OCI-LY3 (cell line): ENCODE data around the gene SHISA4.
"Not testable (repeated sequence)": the region's sequence is repeated elsewhere in the genome, so short reads cannot be mapped to it uniquely, and the experiment has no call there.

ENCODE experiments used
- H2AFZ ChIP-seq: fragments of 200-600, 300-600 bp; shearing (Covaris generic); 2 replicates; pipeline ENCODE4 v1.6.0; 2014; ENCODE audit warnings: antibody characterized with exemption, low read depth, low read length
- H3K27ac ChIP-seq: fragments of 200-600, 300-600 bp; sonication (generic); 2 replicates; pipeline ENCODE4 v1.5.1; 2014; ENCODE audit warnings: mild to moderate bottlenecking, low read length, moderate library complexity, mixed read lengths
- H3K27me3 ChIP-seq: fragments of 200-600, 300-600 bp; sonication (generic); 2 replicates; pipeline ENCODE4 v1.6.1; 2014; ENCODE audit warnings: low read depth, low read length, mixed read lengths
- H3K36me3 ChIP-seq: fragments of 200-600, 300-600 bp; sonication (generic); replicated peaks from 2 replicates; pipeline ENCODE3; 2014; ENCODE audit warnings: low read depth, low read length, mixed read lengths
- H3K4me1 ChIP-seq: fragments of 300-600, 200-600 bp; sonication (generic); 2 replicates; pipeline ENCODE4 v1.6.1; 2014; ENCODE audit warnings: low read length, mixed read lengths
- H3K4me2 ChIP-seq: fragments of 200-600, 300-600 bp; sonication (generic); 2 replicates; pipeline ENCODE4 v1.6.1; 2014; ENCODE audit warnings: low read length, mixed read lengths
- H3K4me3 ChIP-seq: fragments of 300-600, 200-600 bp; sonication (generic); 2 replicates; pipeline ENCODE4 v1.5.1; 2014; ENCODE audit warnings: antibody characterized with exemption, mild to moderate bottlenecking, low read length, moderate library complexity
- H3K79me2 ChIP-seq: fragments of 300-600, 200-600 bp; shearing (Covaris generic); 2 replicates; pipeline ENCODE4 v1.6.1; 2014; ENCODE audit warnings: mild to moderate bottlenecking, low read length, mixed read lengths
- H3K9ac ChIP-seq: fragments of 300-600, 200-600 bp; shearing (Covaris generic); 2 replicates; pipeline ENCODE4 v1.6.0; 2014; ENCODE audit warnings: mild to moderate bottlenecking, low read length, moderate library complexity
- H3K9me3 ChIP-seq: fragments of 200-600, 300-600 bp; shearing (Covaris generic); 2 replicates; pipeline ENCODE4 v1.6.1; 2014; ENCODE audit warnings: low read length, mixed read lengths; ENCODE audit not compliant: insufficient read depth
- H4K20me1 ChIP-seq: fragments of 200-600, 300-600 bp; sonication (generic); 2 replicates; pipeline ENCODE4 v1.6.1; 2016; ENCODE audit warnings: low read length, mixed read lengths; ENCODE audit not compliant: insufficient read depth
- CTCF ChIP-seq: fragments of 200-600, 300-600 bp; sonication (generic); IDR thresholded peaks from 2 replicates; pipeline ENCODE4 v1.5.1; 2014; ENCODE audit warnings: antibody characterized with exemption, low read length, low read depth
- EZH2phosphoT487 ChIP-seq: fragments of 200-600 bp; shearing (Covaris generic); IDR thresholded peaks from 2 replicates; pipeline ENCODE4 v1.6.1; 2018; ENCODE audit warnings: antibody characterized with exemption, mixed run types, low read depth

SHISA4 gene

GRCh38 chr1:201888282-201889089, at the start of gene SHISA4:
Gene SHISA4, plus strand, starts transcription at chr1:201888898. Its CDS starts 97 bp downstream, at chr1:201888995.
- H3K36me3 ChIP-seq: no peaks in the 10 kb centered on the region
- H3K4me1 ChIP-seq: peaks cover 8% of the 10 kb centered on the region
- no peak within 1 kb of the TSS for H3K4me2 ChIP-seq
- TF ChIP-seq CTCF: no peak
- TF ChIP-seq EZH2phosphoT487: no peak
- no peak within 1 kb of the TSS for H3K9ac ChIP-seq
- H3K9me3 ChIP-seq: no peaks in the 10 kb centered on the region
- no peak within 1 kb of the TSS for H3K27ac ChIP-seq
- H4K20me1 ChIP-seq: no peaks in the 10 kb centered on the region
- peaks cover 14% of the 10 kb centered on the region; the same call in 1 of the 2 replicates for H3K27me3 ChIP-seq
- no peak within 1 kb of the TSS for H2AFZ ChIP-seq
- no peak within 1 kb of the TSS for H3K4me3 ChIP-seq
- no peaks in the 10 kb centered on the region for H3K79me2 ChIP-seq

- not testable (repeated sequence) for H3K9me3 ChIP-seq, H3K4me2 ChIP-seq, H3K4me1 ChIP-seq, H2AFZ ChIP-seq, H3K4me3 ChIP-seq, H3K27ac ChIP-seq, H3K9ac ChIP-seq, H3K27me3 ChIP-seq
- Histone ChIP-seq H4K20me1 (peaks cover 80% of the 10 kb centered on the region), H3K36me3 (peaks cover 38% of the 10 kb centered on the region), H3K79me2 (peaks cover 100% of the 10 kb centered on the region)
Observed at GRCh38 chr1:201839089-201839488, 49.6 kb upstream of the SHISA4 start.

- TF ChIP-seq EZH2phosphoT487 (no peak), CTCF (no peak)
- Histone ChIP-seq H2AFZ (no peak overlapping the region), H4K20me1 (peaks cover 80% of the 10 kb centered on the region), H3K79me2 (peaks cover 100% of the 10 kb centered on the region), H3K9ac (no peak overlapping the region), H3K4me3 (no peak overlapping the region), H3K4me2 (no peak overlapping the region), H3K27ac (no peak overlapping the region), H3K27me3 (no peaks in the 10 kb centered on the region), H3K4me1 (no peaks in the 10 kb centered on the region), H3K36me3 (peaks cover 33% of the 10 kb centered on the region), H3K9me3 (no peaks in the 10 kb centered on the region)
Observed at GRCh38 chr1:201840055-201840454, 48.6 kb upstream of the SHISA4 start.

- H3K4me2 ChIP-seq: no peak overlapping the region
- H2AFZ ChIP-seq: no peak overlapping the region
- H3K9me3 ChIP-seq: no peaks in the 10 kb centered on the region
- H3K9ac ChIP-seq: no peak overlapping the region
- TF ChIP-seq EZH2phosphoT487: no peak
- TF ChIP-seq CTCF: no peak
- H4K20me1 ChIP-seq: peaks cover 80% of the 10 kb centered on the region
- peaks cover 28% of the 10 kb centered on the region for H3K36me3 ChIP-seq
- no peaks in the 10 kb centered on the region for H3K4me1 ChIP-seq
- no peak overlapping the region for H3K4me3 ChIP-seq
- H3K79me2 ChIP-seq: peaks cover 100% of the 10 kb centered on the region
- no peaks in the 10 kb centered on the region for H3K27me3 ChIP-seq
- no peak overlapping the region for H3K27ac ChIP-seq
Observed at GRCh38 chr1:201840490-201840889, 48.2 kb upstream of the SHISA4 start.
